ENCODE data around the gene KCNE3. TPM values are rescaled to one million over a fixed set of nuclear protein-coding genes. Genes with fewer than 3 reads are reported as not detected.
"Not testable (repeated sequence)": the region's sequence is repeated elsewhere in the genome, so short reads cannot be mapped to it uniquely, and the experiment has no call there.

KCNE3 gene
- total RNA-seq, 4 donors from 2014 or later: 4.2 to 21.9 (median 5.2) TPM

DNA sequence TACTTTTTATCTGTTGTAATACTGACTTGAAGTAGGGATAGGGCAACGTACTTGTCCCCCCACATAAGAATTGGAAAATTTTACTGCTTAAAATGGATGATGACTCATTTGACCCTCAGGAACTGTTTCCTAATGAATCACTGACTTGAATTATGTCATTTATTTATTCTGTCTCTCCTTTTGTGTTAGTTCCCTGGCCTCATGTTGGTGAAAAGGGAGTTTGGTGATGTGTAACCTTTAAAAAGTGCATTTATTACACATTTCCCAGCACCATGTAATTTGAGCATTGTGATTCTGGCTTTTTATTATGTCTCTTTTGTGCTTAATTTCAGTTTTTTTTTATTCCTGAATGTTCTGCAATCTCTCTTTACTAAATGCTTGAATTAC is 48.8 kb downstream of the KCNE3 start:
- TF ChIP-seq POLR2A (IDR thresholded peaks at IDR 0.05) (no peak), POLR2AphosphoS5 (IDR thresholded peaks at IDR 0.05) (peak; percentile 48)
- peak; percentile 76 for ATAC-seq
- no peaks in the 10 kb centered on the region for H3K36me3 ChIP-seq
- no peak overlapping the region for H3K4me3 ChIP-seq
- peak overlapping the region in 2 of 4 donors; percentile 58 to 75 for H3K27ac ChIP-seq
- peaks cover 4% of the 10 kb centered on the region for H3K27me3 ChIP-seq
- H3K4me1 ChIP-seq: peaks cover 0 to 22% (median 0%) of the 10 kb centered on the region in 3 donors
- WGBS, 2 donors (ENCODE audit: low coverage in 1 of 2): 9 to 20% methylated on average over 1 of the region's 1 CpG
- H3K9me3 ChIP-seq: no peaks in the 10 kb centered on the region

DNA sequence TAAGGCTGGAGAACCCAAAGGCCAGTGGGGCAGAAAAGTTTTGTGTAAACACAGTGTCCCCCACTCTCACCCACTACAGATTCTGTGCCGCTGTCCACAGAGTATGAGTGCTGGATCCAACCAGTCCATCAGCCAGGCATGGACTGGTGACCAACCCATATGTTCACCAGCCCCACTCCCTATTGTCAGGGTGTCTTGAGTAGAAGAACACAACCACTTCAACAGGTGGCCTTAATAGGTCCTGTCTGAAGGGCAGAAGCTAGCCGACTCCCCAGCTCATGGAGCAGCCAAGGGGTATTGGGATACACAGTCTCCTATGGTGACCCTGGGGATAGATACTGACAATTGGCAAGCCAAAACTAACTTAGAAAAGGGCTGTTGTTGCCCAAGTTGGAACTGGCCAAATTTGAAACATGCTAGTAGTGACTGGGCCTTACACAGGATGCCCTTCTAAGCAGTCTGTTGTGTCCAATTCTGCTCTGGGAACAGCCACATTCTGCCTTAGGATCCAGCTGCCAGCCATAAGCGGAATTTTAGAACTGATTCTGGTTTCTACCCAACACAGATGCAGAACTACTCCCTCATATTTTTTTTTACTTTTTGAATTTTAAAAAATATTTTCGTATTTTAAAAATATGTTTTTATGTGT is 49.4 kb downstream of the KCNE3 start:
- Histone ChIP-seq H3K9me3 (no peaks in the 10 kb centered on the region), H3K27ac (peak overlapping the region in 3 of 4 donors; percentile 58 to 75 (median 63)), H3K36me3 (no peaks in the 10 kb centered on the region), H3K27me3 (peaks cover 4% of the 10 kb centered on the region), H3K4me1 (peaks cover 0 to 22% (median 0%) of the 10 kb centered on the region in 3 donors), H3K4me3 (no peak overlapping the region)
- WGBS, 2 donors (ENCODE audit: low coverage in 1 of 2): 58 to 76% methylated on average over 2 to 3 of the region's 4 CpGs
- ATAC-seq: peak; percentile 43
- TF ChIP-seq POLR2AphosphoS5 (IDR thresholded peaks at IDR 0.05) (no peak), EP300 (IDR thresholded peaks at IDR 0.05) (no peak), POLR2A (IDR thresholded peaks at IDR 0.05) (no peak)
- TF ChIP-seq, protein P1, sequence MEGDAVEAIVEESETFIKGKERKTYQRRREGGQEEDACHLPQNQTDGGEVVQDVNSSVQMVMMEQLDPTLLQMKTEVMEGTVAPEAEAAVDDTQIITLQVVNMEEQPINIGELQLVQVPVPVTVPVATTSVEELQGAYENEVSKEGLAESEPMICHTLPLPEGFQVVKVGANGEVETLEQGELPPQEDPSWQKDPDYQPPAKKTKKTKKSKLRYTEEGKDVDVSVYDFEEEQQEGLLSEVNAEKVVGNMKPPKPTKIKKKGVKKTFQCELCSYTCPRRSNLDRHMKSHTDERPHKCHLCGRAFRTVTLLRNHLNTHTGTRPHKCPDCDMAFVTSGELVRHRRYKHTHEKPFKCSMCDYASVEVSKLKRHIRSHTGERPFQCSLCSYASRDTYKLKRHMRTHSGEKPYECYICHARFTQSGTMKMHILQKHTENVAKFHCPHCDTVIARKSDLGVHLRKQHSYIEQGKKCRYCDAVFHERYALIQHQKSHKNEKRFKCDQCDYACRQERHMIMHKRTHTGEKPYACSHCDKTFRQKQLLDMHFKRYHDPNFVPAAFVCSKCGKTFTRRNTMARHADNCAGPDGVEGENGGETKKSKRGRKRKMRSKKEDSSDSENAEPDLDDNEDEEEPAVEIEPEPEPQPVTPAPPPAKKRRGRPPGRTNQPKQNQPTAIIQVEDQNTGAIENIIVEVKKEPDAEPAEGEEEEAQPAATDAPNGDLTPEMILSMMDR (IDR thresholded peaks at IDR 0.05): no peak

DNA sequence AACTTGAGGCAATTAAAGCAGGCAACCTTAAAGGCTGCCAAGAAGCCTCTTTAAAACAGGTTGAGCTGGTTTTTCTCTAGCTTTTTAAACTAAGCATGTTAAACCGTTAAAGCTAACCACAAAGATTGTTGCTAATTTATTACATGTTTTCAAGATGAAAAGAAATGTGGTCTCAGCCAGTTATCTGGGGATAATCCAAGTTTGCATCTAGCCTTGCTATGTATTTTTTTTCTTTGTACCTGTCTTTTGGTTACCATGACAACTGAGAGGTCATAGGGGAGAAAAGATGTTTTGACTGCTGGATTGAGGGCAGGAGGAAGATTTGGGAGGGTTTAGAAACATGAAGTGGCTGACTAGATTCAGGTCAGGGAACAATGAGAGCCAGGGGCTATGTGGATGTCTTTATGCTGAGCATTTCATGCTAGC is 50.0 kb downstream of the KCNE3 start:
- Histone ChIP-seq H3K27me3 (peaks cover 4% of the 10 kb centered on the region), H3K27ac (peak overlapping the region in 3 of 4 donors; percentile 58 to 75 (median 63)), H3K4me1 (peaks cover 0 to 22% (median 0%) of the 10 kb centered on the region in 3 donors), H3K9me3 (no peaks in the 10 kb centered on the region), H3K36me3 (no peaks in the 10 kb centered on the region), H3K4me3 (no peak overlapping the region)
- no peak for ATAC-seq
- WGBS, 2 donors (ENCODE audit: low coverage in 1 of 2): 16 to 40% methylated on average over 1 of the region's 1 CpG
- TF ChIP-seq POLR2AphosphoS5 (IDR thresholded peaks at IDR 0.05): no peak
- TF ChIP-seq, protein P1 (IDR thresholded peaks at IDR 0.05): no peak
- TF ChIP-seq POLR2A (IDR thresholded peaks at IDR 0.05): no peak
- no peak for TF ChIP-seq EP300 (IDR thresholded peaks at IDR 0.05)

DNA sequence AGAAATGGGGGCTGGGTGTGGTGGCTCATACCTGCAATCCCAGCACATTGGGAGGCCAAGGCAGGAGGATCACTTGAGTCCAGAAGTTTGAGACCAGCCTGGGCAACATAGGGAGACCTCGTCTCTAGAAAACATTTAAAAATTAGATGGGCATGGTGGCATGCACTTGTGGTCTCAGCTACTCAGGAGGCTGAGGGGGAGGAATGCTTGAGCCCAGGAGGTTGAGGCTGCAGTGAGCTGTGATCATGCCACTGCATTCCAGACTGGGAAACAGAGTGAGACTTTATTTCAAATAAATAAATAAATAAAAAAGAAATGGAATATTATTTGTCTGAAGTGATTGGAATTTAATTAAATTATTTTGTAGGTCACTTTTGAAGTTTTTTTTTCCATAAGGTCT is 50.4 kb downstream of the KCNE3 start:
- H3K27ac ChIP-seq, H3K4me3 ChIP-seq, H3K27me3 ChIP-seq, H3K9me3 ChIP-seq, H3K36me3 ChIP-seq, ATAC-seq: not testable (repeated sequence)
- H3K4me1 ChIP-seq: peaks cover 0 to 22% (median 0%) of the 10 kb centered on the region in 3 donors
- WGBS, 2 donors (ENCODE audit: low coverage in 1 of 2): 100% methylated on average over 1 of the region's 1 CpG

DNA sequence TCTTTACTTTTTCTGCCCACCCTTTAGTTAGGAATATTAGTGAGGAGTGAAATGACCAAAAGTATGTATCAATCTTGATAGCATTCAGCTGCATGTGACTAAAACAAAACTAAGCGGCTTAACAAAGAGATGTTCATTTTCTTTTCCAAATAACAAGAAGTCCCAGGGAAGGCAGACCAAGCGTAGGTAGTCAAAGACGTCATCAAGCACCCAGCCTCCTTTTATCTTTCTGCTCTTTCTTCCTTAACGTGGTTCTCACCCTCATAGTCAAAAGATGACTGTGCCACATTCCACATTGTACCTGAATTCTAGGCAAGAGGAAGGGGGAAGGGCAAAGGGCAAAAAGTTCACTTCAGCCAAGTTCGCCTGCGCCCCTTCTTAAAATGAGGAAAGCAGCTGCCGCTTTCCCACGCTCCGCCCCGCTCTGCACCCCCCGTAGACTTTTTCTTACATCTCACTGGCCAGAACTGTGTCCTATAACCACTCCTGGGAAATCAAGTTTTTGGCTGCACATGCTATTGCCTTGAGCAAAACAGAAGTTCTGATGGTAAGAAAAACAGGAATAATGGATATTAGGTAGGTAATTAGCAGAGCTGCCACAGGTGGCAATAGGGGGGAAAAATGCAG is 54.5 kb downstream of the KCNE3 start:
- Histone ChIP-seq H3K36me3 (no peaks in the 10 kb centered on the region), H3K4me3 (no peak overlapping the region), H3K9me3 (no peaks in the 10 kb centered on the region), H3K4me1 (peaks cover 0 to 9% (median 0%) of the 10 kb centered on the region in 3 donors), H3K27ac (no peak overlapping the region), H3K27me3 (peaks cover 6% of the 10 kb centered on the region)
- no peak for ATAC-seq
- 52 to 63% methylated on average over 4 to 9 of the region's 11 CpGs for WGBS, 2 donors (ENCODE audit: low coverage in 1 of 2)
- TF ChIP-seq POLR2A (IDR thresholded peaks at IDR 0.05) (no peak), POLR2AphosphoS5 (IDR thresholded peaks at IDR 0.05) (no peak), EP300 (IDR thresholded peaks at IDR 0.05) (no peak)
- TF ChIP-seq, protein P1 (IDR thresholded peaks at IDR 0.05): no peak

DNA sequence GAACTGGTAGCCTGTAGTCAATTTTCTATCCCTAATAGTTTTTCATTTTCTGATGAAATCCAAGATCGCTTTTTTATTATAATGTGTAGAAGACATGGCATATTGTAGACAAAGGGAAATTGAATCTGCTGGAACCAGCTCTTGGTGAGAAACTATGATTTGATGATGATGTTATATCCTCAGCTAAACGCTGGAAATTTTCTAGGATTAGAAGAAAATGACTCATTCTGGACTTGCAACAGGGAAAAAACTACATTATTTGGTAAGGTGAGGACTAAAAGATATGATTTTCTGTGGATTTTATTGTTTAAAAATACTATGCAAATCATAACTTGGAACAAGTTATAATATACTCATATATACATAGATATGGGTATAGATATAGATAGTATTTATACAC is 55.0 kb downstream of the KCNE3 start:
- no peaks in the 10 kb centered on the region for H3K9me3 ChIP-seq
- TF ChIP-seq POLR2A (IDR thresholded peaks at IDR 0.05) (no peak), POLR2AphosphoS5 (IDR thresholded peaks at IDR 0.05) (no peak)
- no peak overlapping the region for H3K27ac ChIP-seq
- WGBS, 2 donors (ENCODE audit: low coverage in 1 of 2): 47 to 64% methylated on average over 2 of the region's 2 CpGs
- ATAC-seq: no peak
- no peak overlapping the region for H3K4me3 ChIP-seq
- no peaks in the 10 kb centered on the region for H3K36me3 ChIP-seq
- peaks cover 6% of the 10 kb centered on the region for H3K27me3 ChIP-seq
- H3K4me1 ChIP-seq: peaks cover 0 to 4% (median 0%) of the 10 kb centered on the region in 3 donors

All from gastroesophageal sphincter (tissue), 4 donors.